ENCODE data around the gene KCNT2. TPM values are rescaled to one million over a fixed set of nuclear protein-coding genes. Genes with fewer than 3 reads are reported as not detected.

The KCNT2 gene
- polyA plus RNA-seq, 2 of the 4 experiments (the other 2 are of a cell fraction): 0.14 to 1.7 TPM

DNA sequence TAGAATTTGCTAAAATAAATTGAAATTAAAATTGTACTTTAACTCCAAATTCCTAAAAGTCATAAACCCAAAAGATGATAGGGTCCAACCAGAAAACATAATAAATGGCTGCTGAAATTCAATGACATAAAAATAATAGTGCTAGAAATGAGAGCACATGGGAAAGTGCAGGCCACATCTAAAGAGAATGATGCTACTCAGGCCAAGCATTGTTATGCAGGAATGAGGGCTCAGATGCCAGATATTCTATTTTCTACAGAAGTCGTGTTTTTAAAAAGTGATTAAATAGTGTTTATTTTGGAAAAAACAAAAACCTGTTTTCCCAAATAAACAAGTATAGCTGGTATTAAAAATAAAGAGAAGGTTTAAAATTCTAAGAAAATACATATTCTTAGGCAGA lies 234.4 kb downstream of the KCNT2 start:
- DNase-seq (ENCODE audit: low read depth in 1 of 2, low spot score in 1 of 2) (no peak), FAIRE-seq (no peak), ATAC-seq (no peak)
- POLR2A ChIA-PET: no interaction called here
- WGBS (ENCODE audit: missing lambda C conversion rate): 79% methylated on average over 1 of the region's 1 CpG
- Histone ChIP-seq H3K4me3 (no peak overlapping the region), H3K4me2 (no peak overlapping the region), H3K9me3 (no peaks in the 10 kb centered on the region), H3K27ac (no peak overlapping the region), H3K4me1 (no peaks in the 10 kb centered on the region)
- TF ChIP-seq CEBPB (IDR thresholded peaks at IDR 0.05) (no peak), TFCP2L1 (CRISPR knock-in tag; IDR thresholded peaks at IDR 0.05) (no peak), NR3C1 (IDR thresholded peaks at IDR 0.05) (no peak), GATA3 (IDR thresholded peaks at IDR 0.05; ENCODE audit: borderline replicate concordance) (no peak), SMC3 (IDR thresholded peaks at IDR 0.05) (no peak), HOXB13 (CRISPR knock-in tag; IDR thresholded peaks at IDR 0.05; ENCODE audit: low read depth) (no peak), NPAS2 (CRISPR knock-in tag; IDR thresholded peaks at IDR 0.05; ENCODE audit: borderline replicate concordance) (no peak), TP53 (CRISPR knock-in tag; IDR thresholded peaks at IDR 0.05) (no peak), ZNF302 (CRISPR knock-in tag; IDR thresholded peaks at IDR 0.05) (no peak)
- CTCF ChIA-PET: no interaction called here

DNA sequence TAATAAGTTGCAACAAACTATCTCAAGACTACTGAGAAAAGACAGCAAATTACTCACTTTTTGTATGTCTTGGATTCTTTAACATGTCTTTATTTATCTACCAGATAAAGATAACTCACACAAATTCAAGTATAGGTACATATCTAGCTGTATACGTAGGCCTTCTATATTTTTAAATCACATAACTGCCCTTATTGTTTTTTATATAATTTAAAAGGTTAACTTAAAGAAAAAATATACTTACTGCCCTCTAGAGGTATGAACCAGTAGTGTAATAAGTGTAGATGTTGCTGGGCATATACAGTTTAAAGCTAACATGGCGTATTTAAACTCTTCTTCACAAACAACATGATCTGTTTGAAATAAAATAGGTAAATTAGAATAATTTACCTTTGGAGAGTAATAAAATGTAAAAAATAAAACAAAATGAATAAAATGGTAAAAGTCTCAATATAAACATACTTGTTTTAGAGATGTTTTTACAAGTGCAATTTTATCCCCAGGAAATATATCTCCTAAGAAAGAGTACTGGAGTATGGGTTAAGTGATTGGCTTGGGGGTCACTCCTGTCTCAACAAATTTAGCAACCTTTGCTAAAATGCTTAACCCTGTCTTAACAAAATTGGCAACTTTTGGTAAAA lies 235.2 kb downstream of the KCNT2 start:
- peak in 1 of 2 experiments; percentile 66; a peak in 3 of 6 replicates for ATAC-seq

More for the DNA sequence above, 235.2 kb downstream of the KCNT2 start:
- H3K9me3 ChIP-seq: no peaks in the 10 kb centered on the region
- ChIA-PET CTCF (interaction anchor here (1.0 kb wide), 1 partner anchor 12 kb away, joined by 3 read pairs; no protein-coding TSS in a partner anchor), POLR2A (no interaction called here)
- DNase-seq (ENCODE audit: low read depth in 1 of 2, low spot score in 1 of 2): peak; percentile 8 to 38
- H3K4me1 ChIP-seq: no peaks in the 10 kb centered on the region
- no peak for FAIRE-seq
- no peak overlapping the region for H3K27ac ChIP-seq
- no peak overlapping the region for H3K4me2 ChIP-seq
- TF ChIP-seq, protein P1, sequence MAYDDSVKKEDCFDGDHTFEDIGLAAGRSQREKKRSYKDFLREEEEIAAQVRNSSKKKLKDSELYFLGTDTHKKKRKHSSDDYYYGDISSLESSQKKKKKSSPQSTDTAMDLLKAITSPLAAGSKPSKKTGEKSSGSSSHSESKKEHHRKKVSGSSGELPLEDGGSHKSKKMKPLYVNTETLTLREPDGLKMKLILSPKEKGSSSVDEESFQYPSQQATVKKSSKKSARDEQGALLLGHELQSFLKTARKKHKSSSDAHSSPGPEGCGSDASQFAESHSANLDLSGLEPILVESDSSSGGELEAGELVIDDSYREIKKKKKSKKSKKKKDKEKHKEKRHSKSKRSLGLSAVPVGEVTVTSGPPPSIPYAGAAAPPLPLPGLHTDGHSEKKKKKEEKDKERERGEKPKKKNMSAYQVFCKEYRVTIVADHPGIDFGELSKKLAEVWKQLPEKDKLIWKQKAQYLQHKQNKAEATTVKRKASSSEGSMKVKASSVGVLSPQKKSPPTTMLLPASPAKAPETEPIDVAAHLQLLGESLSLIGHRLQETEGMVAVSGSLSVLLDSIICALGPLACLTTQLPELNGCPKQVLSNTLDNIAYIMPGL (CRISPR knock-in tag; IDR thresholded peaks at IDR 0.05; ENCODE audit: borderline replicate concordance): no peak
- no peak for TF ChIP-seq GATA3 (IDR thresholded peaks at IDR 0.05; ENCODE audit: borderline replicate concordance)
- TF ChIP-seq, protein P2, sequence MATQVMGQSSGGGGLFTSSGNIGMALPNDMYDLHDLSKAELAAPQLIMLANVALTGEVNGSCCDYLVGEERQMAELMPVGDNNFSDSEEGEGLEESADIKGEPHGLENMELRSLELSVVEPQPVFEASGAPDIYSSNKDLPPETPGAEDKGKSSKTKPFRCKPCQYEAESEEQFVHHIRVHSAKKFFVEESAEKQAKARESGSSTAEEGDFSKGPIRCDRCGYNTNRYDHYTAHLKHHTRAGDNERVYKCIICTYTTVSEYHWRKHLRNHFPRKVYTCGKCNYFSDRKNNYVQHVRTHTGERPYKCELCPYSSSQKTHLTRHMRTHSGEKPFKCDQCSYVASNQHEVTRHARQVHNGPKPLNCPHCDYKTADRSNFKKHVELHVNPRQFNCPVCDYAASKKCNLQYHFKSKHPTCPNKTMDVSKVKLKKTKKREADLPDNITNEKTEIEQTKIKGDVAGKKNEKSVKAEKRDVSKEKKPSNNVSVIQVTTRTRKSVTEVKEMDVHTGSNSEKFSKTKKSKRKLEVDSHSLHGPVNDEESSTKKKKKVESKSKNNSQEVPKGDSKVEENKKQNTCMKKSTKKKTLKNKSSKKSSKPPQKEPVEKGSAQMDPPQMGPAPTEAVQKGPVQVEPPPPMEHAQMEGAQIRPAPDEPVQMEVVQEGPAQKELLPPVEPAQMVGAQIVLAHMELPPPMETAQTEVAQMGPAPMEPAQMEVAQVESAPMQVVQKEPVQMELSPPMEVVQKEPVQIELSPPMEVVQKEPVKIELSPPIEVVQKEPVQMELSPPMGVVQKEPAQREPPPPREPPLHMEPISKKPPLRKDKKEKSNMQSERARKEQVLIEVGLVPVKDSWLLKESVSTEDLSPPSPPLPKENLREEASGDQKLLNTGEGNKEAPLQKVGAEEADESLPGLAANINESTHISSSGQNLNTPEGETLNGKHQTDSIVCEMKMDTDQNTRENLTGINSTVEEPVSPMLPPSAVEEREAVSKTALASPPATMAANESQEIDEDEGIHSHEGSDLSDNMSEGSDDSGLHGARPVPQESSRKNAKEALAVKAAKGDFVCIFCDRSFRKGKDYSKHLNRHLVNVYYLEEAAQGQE (IDR thresholded peaks at IDR 0.05): no peak
- no peak for TF ChIP-seq CHD4 (IDR thresholded peaks at IDR 0.05; ENCODE audit: borderline replicate concordance)
- TF ChIP-seq, protein P3, sequence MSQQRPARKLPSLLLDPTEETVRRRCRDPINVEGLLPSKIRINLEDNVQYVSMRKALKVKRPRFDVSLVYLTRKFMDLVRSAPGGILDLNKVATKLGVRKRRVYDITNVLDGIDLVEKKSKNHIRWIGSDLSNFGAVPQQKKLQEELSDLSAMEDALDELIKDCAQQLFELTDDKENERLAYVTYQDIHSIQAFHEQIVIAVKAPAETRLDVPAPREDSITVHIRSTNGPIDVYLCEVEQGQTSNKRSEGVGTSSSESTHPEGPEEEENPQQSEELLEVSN (IDR thresholded peaks at IDR 0.05; ENCODE audit: borderline replicate concordance, low read depth): no peak
- TF ChIP-seq CHD2 (IDR thresholded peaks at IDR 0.05; ENCODE audit: low read length, partially characterized antibody): no peak
- TF ChIP-seq HOXB5 (CRISPR knock-in tag; IDR thresholded peaks at IDR 0.05): no peak
- TF ChIP-seq RAD21 (conservative IDR thresholded peaks at IDR 0.05 in 1 of 2, IDR thresholded peaks at IDR 0.05 in 1 of 2): peak; percentile 12 to 27; a peak in 1 of 5 replicates
- TF ChIP-seq RARB (CRISPR knock-in tag; IDR thresholded peaks at IDR 0.05): no peak
- TF ChIP-seq, protein P4, sequence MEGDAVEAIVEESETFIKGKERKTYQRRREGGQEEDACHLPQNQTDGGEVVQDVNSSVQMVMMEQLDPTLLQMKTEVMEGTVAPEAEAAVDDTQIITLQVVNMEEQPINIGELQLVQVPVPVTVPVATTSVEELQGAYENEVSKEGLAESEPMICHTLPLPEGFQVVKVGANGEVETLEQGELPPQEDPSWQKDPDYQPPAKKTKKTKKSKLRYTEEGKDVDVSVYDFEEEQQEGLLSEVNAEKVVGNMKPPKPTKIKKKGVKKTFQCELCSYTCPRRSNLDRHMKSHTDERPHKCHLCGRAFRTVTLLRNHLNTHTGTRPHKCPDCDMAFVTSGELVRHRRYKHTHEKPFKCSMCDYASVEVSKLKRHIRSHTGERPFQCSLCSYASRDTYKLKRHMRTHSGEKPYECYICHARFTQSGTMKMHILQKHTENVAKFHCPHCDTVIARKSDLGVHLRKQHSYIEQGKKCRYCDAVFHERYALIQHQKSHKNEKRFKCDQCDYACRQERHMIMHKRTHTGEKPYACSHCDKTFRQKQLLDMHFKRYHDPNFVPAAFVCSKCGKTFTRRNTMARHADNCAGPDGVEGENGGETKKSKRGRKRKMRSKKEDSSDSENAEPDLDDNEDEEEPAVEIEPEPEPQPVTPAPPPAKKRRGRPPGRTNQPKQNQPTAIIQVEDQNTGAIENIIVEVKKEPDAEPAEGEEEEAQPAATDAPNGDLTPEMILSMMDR (IDR thresholded peaks at IDR 0.05): peak; percentile 46; the same call in 2 of the 3 replicates
- no peak for TF ChIP-seq ESRRA (IDR thresholded peaks at IDR 0.05; ENCODE audit: borderline replicate concordance, low read length)
- no peak for TF ChIP-seq HEYL (CRISPR knock-in tag; IDR thresholded peaks at IDR 0.05)
- TF ChIP-seq TP53 (CRISPR knock-in tag; IDR thresholded peaks at IDR 0.05): no peak
- no peak overlapping the region for H3K4me3 ChIP-seq
- 32% methylated on average over 2 of the region's 2 CpGs for WGBS (ENCODE audit: missing lambda C conversion rate)

All from A549 (cell line).